ENCODE measurements around the gene SGIP1.

The SGIP1 gene

DNA sequence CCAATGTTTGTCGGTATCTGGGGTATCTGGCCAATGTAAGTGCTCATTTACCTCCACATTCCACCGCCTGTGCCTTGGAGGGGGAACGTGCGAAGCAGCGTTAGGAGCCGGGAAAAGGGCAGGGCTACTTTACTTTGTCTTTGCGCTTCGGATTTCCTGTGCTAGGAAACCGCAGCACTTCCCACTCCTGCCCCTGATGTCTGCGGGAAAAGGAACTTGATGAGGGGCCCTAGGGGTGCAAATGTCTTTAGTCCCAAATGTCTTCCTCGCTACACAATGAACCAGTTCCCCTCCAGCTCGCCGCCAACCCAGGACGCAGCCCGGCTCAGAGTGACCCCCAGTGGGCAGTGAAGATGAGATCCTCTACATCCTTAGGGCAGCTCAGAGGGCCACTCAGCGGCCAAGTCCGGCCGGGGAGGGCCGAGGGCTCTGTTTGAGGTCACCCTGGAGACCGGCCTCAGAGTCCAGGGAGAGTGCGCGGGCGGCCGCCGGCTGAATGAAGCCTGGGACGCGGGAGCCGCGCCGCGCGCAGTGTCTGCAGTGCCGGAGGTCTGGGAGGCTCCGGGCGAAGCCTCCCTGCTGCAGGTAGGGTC, 218.1 kb downstream of the SGIP1 start, which contains the start of gene DYNLT5:
TSS of gene DYNLT5 (plus strand) at position 460 of the 593 bp plus-strand sequence. CDS start 2,200 bp downstream, outside the sequence.
- Histone ChIP-seq H3K9me3 (ENCODE audit: low read length) (no peaks in the 10 kb centered on the region), H3K9me2 (ENCODE audit: low read depth, low read length) (no peaks in the 10 kb centered on the region), H3K4me3 (ENCODE audit: low read depth, low read length, poor library complexity, severe bottlenecking) (no peak within 1 kb of the TSS), H2AFZ (ENCODE audit: low read length) (no peak within 1 kb of the TSS), H3K79me2 (ENCODE audit: insufficient read depth, low read length) (no peaks in the 10 kb centered on the region), H3K27ac (ENCODE audit: low read depth, low read length, poor library complexity, severe bottlenecking) (no peak within 1 kb of the TSS), H3K4me2 (ENCODE audit: low read length) (no peak within 1 kb of the TSS), H3F3A (ENCODE audit: insufficient read depth, low read length) (no peaks in the 10 kb centered on the region), H4K20me1 (ENCODE audit: insufficient read depth, low read length) (no peaks in the 10 kb centered on the region), H3K36me3 (ENCODE audit: insufficient read depth, low read length) (no peaks in the 10 kb centered on the region), H3K9ac (ENCODE audit: low read length) (no peak within 1 kb of the TSS), H3K4me1 (ENCODE audit: insufficient read depth, low read length, severe bottlenecking) (no peaks in the 10 kb centered on the region), H3K27me3 (ENCODE audit: insufficient read depth, low read length) (no peaks in the 10 kb centered on the region)
- TF ChIP-seq, protein P1, sequence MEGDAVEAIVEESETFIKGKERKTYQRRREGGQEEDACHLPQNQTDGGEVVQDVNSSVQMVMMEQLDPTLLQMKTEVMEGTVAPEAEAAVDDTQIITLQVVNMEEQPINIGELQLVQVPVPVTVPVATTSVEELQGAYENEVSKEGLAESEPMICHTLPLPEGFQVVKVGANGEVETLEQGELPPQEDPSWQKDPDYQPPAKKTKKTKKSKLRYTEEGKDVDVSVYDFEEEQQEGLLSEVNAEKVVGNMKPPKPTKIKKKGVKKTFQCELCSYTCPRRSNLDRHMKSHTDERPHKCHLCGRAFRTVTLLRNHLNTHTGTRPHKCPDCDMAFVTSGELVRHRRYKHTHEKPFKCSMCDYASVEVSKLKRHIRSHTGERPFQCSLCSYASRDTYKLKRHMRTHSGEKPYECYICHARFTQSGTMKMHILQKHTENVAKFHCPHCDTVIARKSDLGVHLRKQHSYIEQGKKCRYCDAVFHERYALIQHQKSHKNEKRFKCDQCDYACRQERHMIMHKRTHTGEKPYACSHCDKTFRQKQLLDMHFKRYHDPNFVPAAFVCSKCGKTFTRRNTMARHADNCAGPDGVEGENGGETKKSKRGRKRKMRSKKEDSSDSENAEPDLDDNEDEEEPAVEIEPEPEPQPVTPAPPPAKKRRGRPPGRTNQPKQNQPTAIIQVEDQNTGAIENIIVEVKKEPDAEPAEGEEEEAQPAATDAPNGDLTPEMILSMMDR (IDR thresholded peaks at IDR 0.05; ENCODE audit: low read length) = no peak
- TF ChIP-seq EZH2 (IDR thresholded peaks at IDR 0.05; ENCODE audit: borderline replicate concordance, low read length) = no peak

DNA sequence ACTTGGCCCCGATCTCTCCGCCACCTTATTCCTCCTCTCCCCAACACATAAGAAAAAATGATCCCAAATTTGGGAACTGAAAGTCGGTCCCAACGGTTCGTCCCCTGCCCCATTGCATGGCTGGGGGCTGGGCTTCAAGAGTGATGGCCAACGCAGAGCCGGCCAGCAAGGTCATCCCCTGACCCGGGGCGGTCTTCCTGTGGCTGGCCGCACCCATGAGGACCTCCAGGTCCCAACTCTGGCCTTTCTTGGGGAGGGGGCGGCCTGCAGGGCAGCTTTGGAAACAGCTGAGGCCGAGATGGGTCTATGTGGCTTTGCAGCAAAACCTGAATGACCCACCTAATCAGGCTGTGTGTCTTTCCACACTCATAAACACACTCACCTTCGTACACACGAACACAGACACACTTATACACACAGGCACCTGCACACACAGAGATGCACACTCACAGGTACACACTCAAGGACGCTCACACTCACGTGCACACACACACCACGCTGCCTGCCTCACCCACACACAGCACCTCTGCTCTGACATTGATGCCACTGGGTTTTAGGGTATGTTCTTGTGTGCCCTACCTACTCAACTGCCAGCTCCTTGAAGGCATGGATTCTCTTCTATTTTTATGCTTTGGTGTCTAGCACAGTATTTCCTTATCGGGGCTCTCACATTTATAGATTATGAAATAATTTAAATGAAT, 218.9 kb downstream of the SGIP1 start:
- Histone ChIP-seq H3K27me3 (ENCODE audit: insufficient read depth, low read length) (no peaks in the 10 kb centered on the region), H4K20me1 (ENCODE audit: insufficient read depth, low read length) (no peaks in the 10 kb centered on the region), H3F3A (ENCODE audit: insufficient read depth, low read length) (no peaks in the 10 kb centered on the region), H3K27ac (ENCODE audit: low read depth, low read length, poor library complexity, severe bottlenecking) (no peak overlapping the region), H3K9ac (ENCODE audit: low read length) (no peak overlapping the region), H3K9me3 (ENCODE audit: low read length) (no peaks in the 10 kb centered on the region), H3K36me3 (ENCODE audit: insufficient read depth, low read length) (no peaks in the 10 kb centered on the region), H3K4me3 (ENCODE audit: low read depth, low read length, poor library complexity, severe bottlenecking) (no peak overlapping the region), H3K9me2 (ENCODE audit: low read depth, low read length) (no peaks in the 10 kb centered on the region), H2AFZ (ENCODE audit: low read length) (no peak overlapping the region), H3K79me2 (ENCODE audit: insufficient read depth, low read length) (no peaks in the 10 kb centered on the region), H3K4me2 (ENCODE audit: low read length) (no peak overlapping the region), H3K4me1 (ENCODE audit: insufficient read depth, low read length, severe bottlenecking) (peaks cover 4% of the 10 kb centered on the region)
- TF ChIP-seq EZH2 (IDR thresholded peaks at IDR 0.05; ENCODE audit: borderline replicate concordance, low read length) = no peak
- TF ChIP-seq, protein P1 (IDR thresholded peaks at IDR 0.05; ENCODE audit: low read length) = no peak

DNA sequence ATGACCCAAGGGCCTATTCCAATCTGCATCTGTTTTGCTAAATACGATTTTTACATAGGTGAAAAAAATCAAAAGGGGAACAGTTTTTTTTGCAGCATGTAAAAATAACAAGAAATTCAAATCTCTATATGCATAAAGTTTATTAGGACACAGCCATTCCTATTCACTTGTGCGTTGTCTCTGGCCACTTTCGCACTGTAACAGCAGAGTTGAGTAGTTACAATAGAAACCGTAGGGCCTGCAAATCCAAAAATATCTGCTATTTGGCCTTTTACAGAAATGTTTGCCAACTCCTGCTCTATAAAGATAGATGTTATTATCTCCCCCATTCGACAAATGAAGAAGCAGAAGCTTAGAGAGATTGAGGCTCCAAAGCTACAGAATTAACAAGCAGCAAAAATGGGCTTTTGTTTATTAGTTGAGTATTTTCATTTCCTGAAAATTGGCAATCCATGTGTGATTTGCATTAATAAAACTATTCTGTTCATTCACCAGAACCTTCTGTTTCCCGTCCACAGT, 223.8 kb downstream of the SGIP1 start:
- no peaks in the 10 kb centered on the region for H3K36me3 ChIP-seq (ENCODE audit: insufficient read depth, low read length)
- peaks cover 12% of the 10 kb centered on the region for H3K4me1 ChIP-seq (ENCODE audit: insufficient read depth, low read length, severe bottlenecking)
- H3K79me2 ChIP-seq (ENCODE audit: insufficient read depth, low read length) = no peaks in the 10 kb centered on the region
- no peaks in the 10 kb centered on the region for H3K27me3 ChIP-seq (ENCODE audit: insufficient read depth, low read length)
- no peaks in the 10 kb centered on the region for H4K20me1 ChIP-seq (ENCODE audit: insufficient read depth, low read length)
- H3F3A ChIP-seq (ENCODE audit: insufficient read depth, low read length) = no peaks in the 10 kb centered on the region
- H3K9ac ChIP-seq (ENCODE audit: low read length) = no peak overlapping the region
- no peak overlapping the region for H3K27ac ChIP-seq (ENCODE audit: low read depth, low read length, poor library complexity, severe bottlenecking)
- peak overlapping the region; percentile 0; the same call in 1 of the 2 replicates for H3K4me2 ChIP-seq (ENCODE audit: low read length)
- peak overlapping the region; percentile 58; the same call in 1 of the 2 replicates for H2AFZ ChIP-seq (ENCODE audit: low read length)
- TF ChIP-seq, protein P1 (IDR thresholded peaks at IDR 0.05; ENCODE audit: low read length) = no peak
- TF ChIP-seq EZH2 (IDR thresholded peaks at IDR 0.05; ENCODE audit: borderline replicate concordance, low read length) = no peak
- H3K4me3 ChIP-seq (ENCODE audit: low read depth, low read length, poor library complexity, severe bottlenecking) = no peak overlapping the region
- H3K9me2 ChIP-seq (ENCODE audit: low read depth, low read length) = no peaks in the 10 kb centered on the region
- H3K9me3 ChIP-seq (ENCODE audit: low read length) = no peaks in the 10 kb centered on the region
